GM18861 (cell line): ENCODE measurements around the gene SYT1.

Source experiments
- ATAC-seq: cut with Tn5 transposase; IDR thresholded peaks from one replicate; pipeline ENCODE4 v1.9.1; 2021; ENCODE audit not compliant: unreplicated experiment

The SYT1 gene

DNA sequence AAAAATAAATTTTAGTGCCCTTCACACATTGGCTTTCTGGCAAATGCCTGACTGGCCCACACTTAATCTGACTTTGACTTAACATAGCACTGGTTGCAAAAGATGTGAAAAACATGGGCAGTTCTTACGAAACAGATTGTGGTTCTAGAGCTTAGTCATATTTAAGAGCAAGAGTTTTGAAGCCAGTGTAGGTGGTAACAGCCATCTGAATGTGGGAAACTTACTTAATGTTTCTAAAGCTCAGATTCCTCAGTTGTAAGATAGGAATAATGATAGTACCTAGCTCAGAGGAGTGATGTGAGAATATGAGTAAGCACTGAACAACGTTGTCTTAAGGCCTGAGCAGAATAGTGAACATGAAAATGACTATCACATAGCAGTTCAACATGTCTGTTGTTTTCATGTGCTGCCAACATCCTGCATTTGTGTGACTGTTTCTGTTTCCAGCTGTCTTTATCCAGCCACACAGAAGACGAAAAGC, 262.7 kb downstream of the SYT1 start:
- peak; percentile 97 for ATAC-seq

DNA sequence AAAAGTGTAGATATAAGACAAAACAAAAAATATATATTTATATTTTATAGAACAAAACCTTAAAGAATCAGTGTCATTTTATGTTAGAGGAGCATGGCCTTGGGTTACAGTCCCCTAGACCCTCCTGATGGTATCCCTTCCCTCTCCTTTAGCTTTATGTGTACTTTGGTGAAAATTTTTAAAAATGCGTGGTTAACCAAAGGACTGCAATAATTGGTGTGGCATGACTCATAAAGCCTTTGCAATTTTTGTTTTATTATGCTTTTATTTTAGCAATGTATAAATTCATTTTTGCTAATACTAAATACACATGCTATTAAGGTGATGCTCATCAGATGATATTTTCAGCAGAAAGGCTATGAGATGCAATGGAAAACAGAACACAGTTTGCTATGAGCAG, 264.4 kb downstream of the SYT1 start:
- ATAC-seq = no peak

DNA sequence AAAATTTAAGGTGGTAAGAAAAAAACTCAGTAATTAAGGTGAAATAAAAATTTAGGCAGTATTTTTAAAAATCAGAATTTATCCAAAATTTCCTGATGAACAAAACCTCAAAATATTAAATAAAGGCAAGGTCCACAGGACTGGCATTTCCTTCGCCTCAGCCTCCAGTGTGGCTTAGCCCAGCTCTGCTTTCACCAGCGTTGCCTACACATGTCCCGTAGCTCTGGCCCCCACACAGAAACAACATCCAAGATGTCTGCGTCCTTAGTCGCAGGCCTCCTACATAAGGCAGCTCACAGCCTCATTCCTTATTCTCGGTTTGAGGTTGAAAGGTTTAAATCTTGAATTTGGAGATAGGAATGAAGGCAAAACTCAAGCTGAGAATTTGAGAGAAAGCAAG, 274.3 kb downstream of the SYT1 start:
- ATAC-seq = no peak

DNA sequence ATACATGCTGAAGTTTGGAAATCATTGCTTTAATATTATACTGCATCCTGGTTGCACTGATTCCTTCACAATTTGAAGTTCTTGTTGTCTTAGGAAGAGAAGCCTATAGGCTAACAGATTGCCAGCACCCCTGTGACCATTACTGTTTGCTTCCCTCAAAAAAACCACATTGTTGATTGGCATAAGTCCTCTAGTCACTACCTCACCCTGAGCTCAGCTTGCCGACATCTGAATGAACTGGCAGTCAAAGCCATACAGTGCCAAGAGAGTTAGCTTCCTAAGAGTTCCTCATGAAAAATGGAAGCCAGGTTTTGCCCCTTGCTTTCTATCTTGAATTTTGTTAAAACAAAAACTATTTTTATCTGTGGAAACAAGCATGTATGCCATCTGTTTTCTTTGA, 276.1 kb downstream of the SYT1 start:
- ATAC-seq = no peak

DNA sequence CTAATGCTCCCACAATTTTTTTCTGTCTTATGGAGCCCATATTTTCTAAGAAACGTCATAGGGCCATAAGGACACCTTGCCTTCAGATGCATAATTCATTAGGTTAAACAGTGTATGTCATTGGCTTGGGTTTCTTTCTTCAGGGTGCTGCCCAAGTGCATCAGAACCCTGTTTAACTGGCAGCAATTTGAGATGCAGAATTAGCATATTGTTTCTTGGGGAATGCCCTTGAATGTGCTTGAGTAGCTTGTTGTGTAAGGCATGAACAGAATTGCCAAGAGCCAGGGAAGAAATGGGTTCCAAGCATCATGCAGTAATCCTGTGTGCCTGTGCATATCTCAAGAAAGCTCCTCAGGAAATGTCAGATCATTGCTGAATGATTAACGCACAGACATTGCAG, 277.2 kb downstream of the SYT1 start:
- ATAC-seq = no peak

DNA sequence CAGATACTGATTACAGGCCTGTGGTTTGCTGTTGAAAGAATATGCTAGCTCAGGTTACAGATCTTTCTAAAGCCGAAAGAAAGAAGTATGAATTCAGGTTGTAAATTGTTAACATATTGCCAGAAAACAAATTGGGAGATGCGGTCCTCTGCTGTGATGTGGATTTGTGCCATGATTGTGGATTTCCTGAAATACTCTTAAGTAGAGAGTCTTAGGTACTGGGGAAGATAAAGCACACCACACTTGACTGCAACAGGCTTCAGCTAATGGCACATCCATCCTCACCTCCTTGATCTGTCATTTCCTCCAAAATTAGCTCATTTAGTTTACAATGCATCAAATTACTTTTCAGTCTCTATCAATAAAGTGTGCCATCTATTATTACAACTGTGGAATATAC, 279.2 kb downstream of the SYT1 start:
- ATAC-seq = no peak

DNA sequence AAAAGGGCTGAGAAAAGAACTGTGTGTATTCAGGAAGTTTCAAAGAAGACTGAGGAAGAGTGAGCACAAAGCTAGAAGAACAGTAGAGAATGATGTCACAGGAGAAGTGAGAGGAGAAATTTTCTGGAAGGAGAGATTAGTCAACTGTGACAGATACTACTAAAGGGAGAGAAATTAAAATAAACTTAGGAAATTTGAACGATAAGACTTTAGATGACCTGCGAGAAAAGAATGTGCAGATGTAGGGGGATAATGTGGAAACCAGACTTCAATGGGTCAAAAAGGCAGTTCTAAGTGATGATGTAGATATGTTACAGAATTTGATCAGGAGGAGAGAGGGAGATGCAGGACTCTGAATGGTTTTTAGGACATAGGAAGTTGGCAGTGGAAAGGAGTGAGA, 287.4 kb downstream of the SYT1 start:
- no peak for ATAC-seq

DNA sequence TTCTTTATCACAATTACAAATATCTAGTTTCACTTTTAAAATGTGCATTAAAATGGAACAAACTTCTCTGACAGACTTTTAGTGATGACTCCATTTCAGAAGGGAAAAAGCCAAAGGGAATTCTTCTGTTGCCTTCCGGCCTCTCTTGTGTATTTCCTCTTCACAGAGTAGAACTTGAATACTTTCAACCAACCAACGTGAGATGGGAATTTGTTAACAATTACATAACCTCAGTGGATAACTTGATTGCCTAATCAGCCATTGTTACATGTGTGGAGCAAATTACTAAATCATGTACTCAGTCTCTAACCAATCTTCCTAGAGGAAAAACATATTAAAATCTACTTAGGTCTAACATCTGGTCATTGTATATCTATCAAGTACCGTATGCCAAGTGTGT, 291.1 kb downstream of the SYT1 start:
- no peak for ATAC-seq

DNA sequence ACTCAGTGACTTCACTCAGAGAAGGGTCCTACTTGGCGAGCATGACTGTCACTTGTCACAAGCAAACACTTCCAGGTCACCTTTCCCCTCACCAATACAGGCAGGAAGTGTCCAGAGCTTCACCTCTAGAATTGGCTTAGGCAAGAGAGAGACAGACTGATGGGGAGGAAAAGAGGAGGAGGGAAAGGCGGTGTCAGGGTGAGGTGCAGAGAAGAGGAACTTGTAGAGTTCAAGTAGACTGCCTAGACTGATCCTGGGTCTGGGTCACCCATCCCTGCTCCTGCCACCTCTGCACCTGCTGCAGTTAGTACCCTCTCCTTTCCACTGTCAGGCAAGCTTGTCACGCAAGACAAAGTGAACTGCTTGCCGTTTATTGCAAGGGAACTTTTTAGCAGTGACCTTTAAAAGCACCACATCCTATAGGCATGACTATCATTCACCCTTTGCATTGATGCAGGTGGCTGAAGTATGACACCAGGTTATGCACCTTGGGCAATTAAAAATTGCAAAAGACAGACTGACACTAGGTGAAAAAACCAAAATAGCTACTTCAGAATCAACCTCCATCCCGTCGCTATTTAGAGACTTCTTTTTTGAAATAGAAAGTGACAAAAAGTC, 292.4 kb downstream of the SYT1 start:
- ATAC-seq = no peak

DNA sequence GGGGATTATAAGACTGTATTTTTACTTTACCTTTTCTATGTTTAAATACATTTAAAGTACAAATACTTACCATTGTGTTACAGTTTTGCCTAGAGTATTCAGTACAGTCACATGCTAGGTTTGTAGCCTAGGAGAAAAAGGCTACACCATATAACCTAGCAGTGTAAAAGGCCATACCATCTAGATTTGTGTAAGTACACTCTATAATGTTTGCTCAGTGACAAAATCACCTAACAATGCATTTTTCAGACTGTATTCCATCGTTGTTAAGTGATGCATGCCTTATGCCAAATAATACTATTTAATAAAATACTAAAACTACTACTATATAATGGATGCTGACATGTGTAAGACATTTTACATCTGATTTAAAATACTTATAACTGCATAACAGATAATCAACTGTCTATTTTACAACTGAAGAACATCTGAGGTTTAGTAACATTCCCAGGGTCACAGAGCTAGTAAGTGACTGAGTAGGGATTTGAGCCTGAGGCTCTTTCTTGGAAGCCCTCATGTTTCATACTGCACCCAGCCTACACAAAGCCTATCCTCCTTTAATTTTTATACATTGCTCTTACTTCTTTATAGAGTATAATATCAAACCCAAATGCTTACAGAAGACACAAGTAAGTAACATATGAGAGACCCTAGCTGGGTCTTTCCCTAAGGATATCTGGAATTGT, 296.8 kb downstream of the SYT1 start:
- ATAC-seq = no peak

DNA sequence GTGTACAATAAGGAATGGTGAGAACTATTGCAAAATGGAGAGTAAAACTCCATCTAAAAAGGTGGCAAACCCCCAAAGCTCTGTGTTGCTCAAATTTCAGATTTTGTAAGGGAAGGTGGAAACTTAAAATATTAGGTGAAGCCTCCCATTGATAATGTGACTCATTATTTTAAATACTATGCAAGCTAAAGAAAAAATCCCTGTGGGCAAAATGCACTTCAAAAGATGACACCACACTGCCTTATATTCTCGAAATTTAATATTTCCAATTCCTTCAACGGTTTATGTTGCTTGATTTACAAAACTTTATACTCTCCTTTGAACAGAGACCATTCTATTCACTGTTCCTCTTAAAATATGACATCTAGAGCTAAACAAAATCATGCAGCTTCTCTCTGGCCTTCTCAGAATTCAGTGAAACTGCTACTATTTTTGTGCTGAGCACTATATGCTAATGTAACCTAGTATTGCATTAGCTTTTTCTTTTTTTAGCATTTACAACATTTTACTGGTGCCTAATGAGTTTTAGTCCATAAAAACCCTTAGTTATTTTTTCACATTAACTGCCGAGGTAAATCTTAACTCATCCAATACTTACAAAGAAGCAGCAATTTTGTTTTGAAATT, 297.7 kb downstream of the SYT1 start:
- no peak for ATAC-seq

DNA sequence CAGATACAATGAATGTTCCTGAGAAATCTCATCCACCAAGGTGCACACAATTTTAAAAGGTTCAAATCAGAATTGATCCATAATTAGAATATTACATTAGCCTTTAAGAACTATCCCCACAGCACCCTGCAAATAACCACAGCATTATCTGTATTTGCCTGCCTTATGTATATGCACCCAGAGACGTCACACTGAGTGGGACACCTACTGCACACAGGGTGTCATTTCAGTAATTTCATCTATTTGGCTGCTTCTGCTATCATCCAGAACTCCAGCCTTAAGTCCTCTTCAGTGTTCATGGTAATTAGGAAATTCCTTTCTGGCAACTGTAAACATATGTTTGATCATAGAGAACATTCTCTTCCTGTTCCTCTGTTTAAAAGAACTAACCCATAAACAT, 298.4 kb downstream of the SYT1 start:
- ATAC-seq = no peak

DNA sequence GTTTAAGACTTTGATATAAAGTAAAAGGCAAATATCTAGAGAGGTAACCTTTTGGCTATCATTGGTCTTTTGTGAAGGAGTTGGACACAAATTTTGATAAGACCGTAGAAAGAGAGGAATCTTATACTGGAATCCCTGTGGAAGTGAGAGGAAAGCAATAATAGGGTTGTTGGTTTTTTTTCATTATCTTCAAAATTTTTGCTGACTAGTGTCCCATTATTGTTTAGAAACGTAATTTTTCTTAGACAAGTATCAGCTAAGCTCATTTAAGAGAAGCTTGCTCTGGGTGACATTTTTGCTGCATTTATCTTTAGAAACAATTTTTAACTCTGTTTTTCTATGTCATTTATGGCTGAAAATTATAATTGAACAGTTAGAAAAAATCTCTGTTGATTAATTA, 300.3 kb downstream of the SYT1 start:
- ATAC-seq = no peak

DNA sequence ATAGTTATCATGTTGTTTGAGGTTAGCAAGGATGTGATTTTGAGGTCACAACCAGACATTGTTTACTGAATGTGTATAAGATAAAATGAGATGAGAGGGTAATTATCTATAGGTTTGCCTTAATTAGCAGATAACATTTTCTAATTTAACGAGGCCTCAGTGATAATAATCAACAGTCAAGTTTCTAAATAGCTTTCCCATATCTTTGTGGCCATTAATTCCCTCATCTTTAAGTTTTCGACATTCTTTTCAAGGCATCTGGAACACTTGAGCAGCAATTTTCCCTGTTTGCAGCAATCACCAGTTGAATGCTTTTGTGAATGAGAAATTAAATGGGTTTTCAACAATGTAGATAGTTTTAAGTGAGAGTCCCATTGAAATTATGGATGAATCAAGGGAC, 304.1 kb downstream of the SYT1 start:
- no peak for ATAC-seq

DNA sequence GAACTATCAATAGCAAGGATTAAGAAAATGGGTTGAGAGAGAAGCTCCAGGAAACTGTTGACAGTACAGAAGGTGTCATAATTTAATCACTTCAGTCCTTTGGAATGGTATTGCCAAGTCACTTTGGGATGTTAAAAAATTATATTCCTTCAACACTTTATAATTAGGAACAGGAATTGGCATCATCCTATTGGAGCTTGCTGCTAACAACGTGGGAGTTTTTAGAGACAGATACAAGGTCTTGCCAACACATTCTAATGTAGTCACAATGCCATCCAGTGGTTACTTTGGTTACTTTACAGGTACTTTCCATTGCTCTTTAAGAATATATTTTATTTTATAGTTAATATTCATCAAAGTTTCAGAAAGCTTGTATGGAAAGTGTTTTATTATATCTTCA, 310.1 kb downstream of the SYT1 start:
- peak; percentile 87 for ATAC-seq

DNA sequence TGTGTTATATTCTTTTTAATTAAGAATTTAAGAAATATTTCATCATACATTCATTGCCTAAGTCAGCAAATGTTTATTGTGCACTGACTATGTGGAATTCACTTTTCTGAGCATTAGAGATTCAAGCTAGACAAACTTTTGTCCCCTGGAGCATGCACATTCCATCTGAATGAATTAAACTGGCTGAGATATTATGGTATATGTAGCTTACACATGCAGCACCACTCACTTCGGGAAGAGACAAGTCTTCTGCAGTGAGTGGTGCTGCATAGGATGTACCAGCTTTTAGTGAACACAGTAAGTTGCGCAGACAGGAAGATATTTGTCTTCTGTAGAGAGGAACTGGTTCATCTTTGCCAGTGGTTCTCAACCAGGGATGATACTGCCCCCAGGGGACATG, 318.4 kb downstream of the SYT1 start:
- ATAC-seq = no peak

DNA sequence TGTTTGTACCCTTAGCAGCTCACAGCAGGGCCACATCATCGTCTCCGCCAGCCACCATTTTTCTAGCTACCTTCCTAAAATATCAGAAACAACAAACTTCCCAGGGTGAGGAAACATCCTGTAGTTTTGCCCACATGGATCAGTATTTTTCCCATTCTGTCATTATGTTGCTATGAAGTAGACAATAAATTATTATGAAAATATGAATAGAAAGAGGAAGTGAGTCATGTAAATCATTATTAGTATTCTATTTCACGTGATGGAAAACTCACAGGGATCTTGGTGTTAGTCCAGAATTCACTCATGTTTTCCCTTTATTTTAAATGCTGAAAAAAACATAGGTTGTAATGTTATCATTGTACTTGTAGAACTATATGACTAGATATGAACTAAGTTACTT, 319.4 kb downstream of the SYT1 start:
- ATAC-seq = no peak

DNA sequence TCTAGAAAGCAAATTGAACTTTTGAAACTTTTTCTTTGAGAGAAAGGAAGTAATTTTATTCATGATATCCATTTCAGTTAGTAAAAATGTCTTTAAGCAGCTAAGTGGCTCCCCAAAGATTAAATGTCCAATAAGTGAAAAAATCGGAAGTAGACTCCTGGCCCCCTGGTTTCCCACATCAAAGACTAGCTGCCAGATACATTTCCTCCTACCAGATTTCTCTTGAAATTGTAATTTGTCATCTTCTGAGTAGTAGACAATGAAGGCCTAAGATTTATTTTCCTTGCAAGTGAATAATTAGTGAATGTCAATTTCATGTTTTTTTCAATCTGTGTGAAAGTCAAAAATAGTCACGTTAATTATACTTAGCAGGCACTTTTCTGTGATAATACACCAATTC, 321.9 kb downstream of the SYT1 start:
- no peak for ATAC-seq

DNA sequence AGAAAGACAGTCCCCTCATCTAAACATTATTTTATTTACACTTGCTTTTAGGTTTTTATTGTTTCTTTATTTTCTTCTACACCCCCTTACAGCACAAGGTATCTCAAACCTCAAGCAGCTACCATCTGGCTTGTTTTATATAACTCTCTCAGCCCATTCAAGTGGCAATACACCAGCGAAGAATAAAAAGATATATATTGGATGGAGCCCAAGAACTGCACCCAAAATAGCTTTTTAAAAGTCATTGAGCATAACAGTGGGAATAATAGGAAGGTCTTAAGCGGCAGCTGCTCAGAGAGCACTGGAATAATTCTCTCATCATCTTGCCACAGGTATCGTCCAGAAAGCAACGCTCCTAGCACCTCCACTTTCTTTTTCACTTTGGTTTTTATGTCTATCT, 322.5 kb downstream of the SYT1 start:
- no peak for ATAC-seq

DNA sequence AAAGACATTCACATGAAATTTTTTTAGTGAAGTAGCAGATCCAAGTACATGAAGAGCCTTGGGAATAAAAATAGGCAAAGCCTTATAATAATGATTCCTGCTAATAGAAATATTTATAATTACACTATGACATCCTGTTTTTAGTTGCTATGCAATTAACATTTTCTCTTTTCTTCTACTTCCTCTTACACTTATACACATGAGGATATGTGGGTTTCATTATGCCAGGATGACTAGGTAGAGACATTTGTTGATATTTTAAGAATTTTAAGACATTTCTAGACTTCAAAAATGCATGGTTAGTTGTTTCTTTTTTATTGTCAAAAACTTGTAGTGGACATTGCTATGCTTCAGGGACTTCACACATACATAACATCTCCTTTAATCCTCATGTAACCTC, 326.8 kb downstream of the SYT1 start:
- ATAC-seq = peak; percentile 51

DNA sequence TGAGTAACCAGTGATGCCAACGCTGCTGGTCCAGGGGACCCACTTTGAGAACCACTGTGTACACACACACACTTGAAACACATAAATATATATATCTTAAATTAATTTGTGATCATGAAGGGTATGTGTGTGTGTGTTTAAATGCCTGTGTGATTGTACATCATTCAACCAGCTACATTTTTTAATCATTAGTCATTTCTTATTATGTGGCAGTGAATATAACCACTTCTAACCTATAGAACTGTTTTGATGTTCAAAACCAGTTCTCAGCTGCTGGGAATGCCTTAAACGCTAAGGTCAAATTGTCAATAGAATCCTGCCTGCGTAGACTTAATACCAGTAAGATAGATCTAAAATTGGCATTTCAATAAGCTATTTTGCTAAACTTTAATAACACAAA, 330.0 kb downstream of the SYT1 start:
- no peak for ATAC-seq

DNA sequence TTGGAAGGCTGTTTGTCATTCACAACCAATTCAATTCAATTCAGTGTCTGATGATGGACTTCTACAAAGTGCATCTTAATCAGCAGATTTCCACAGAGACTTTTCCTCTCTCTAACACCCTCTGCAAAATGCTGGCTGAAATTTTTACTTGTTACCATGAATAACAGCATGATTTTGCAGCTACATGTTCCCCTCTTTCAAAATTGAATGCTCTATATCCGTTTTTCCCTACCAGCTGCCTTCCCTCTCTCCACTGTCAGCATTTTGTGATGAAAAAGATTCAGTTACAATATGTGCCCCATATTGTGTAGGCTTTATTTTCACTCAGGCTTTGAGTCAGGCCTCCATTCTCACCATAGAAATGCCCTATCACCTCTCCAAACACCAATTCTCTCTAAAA, 334.6 kb downstream of the SYT1 start:
- no peak for ATAC-seq

DNA sequence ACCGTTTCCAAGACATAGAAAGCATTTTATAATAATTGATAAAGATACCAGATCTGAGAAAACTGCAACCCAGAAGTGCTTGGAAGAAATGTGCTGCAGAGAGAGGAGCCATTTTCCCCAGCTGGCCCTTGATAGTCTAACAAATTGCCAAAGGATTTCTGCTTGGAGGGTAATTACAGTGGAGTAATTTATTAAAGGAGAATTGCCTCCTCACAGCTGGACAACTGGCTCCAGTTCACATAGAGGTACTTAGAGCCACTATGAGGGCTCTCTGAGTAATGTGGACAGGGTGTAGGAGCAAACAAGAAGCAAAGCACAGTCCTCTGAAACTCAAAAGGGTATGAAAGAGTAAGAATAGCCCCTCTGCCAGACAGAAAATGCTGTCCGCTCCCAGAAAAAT, 335.6 kb downstream of the SYT1 start:
- no peak for ATAC-seq
